Activated CD4-positive, alpha-beta T cell treated with anti-CD3 and anti-CD28 coated beads, Interleukin-2, amount 50 U/mL, for 1 hour (primary cell): ENCODE results near the gene METTL25B.

ENCODE experiments used
- DNase-seq: peaks from one replicate; pipeline ENCODE4 v3.0.0-alpha.2; 2020

The METTL25B gene

DNA sequence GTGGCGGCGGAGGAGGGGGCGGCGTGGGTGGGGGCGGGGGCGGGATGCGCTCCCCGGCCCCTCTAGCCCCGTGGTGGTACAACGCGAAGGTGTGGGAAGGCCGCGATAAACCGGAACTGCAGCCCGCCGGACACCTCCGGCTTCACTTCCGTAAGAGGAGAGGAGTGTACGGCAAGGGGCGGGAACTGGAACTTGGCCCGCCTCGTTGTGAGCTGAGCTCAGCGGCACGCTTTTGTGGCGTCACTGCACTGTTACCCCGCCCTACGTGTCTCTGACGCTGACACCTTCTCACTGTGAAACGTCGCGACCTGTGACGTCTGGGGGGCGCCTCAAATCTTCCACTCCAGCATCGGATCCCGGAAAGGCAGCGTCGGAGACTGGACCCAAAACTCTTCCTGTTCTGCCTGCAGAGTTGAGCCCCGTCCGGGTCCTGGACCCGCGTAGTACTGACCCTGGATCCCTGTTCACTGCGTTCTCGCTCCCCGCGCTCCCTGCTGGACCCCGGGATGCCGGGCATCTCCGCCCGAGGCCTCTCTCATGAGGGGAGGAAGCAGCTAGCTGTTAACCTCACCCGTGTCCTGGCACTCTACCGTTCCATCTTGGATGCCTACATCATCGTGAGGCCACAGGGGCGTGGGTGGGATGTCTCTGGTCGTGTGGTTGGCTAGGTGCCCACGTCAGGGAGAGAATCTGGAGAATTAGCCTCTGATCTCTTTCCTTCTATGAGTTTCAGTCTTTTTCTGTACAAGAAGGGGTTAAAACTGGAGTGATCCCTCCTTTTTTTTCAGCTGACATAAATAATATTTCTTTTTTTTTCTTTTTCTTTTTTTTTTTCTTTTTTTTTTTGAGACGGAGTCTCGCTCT lies 562 bp downstream of the METTL25B start, which contains the start of gene ISG20L2:
ISG20L2 (minus strand) TSS at position 168 of the 864 bp plus-strand sequence. CDS start 1,114 bp downstream, outside the sequence.
- peak; percentile 95 for DNase-seq

DNA sequence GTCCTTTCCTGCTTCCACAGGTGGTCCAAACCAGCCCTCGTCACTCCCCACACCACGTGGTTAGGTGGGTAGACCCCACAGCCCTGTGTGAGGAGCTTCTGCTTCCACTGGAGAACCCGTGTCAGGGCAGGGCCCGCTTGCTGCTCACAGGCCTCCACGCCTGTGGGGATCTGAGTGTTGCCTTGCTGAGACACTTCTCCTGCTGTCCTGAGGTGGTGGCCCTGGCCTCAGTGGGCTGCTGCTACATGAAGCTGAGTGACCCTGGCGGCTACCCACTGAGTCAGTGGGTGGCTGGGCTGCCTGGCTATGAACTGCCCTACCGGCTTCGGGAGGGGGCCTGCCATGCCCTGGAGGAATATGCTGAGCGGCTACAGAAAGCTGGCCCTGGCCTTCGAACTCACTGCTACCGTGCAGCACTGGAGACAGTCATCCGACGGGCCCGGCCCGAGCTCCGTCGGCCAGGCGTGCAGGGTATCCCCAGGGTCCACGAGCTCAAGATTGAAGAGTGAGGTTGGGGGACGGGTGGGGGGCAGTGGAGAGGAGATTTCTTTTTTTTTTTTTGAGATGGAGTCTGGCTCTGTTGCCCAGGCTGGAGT lies 5.8 kb downstream of the METTL25B start:
- no peak for DNase-seq

DNA sequence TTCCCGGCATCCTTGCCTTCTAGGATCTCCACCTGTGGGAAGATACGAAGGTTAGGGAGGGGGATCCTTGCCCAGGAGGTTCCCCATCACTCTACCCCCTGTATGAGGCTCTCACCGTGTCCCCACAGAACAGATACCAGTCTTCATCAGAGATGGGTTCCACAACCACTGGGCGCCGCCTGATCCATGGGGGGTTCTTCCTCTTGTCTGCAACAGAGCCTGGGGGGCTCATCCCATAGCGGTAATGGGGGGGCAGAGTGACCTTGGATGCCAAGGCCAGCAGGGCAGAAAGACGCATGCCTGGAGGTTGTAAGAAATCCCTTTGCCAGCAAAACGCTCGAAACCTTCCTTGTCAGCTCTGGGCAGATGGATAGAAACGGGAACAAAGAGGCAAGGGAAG lies 10.1 kb downstream of the METTL25B start:
- no peak for DNase-seq

DNA sequence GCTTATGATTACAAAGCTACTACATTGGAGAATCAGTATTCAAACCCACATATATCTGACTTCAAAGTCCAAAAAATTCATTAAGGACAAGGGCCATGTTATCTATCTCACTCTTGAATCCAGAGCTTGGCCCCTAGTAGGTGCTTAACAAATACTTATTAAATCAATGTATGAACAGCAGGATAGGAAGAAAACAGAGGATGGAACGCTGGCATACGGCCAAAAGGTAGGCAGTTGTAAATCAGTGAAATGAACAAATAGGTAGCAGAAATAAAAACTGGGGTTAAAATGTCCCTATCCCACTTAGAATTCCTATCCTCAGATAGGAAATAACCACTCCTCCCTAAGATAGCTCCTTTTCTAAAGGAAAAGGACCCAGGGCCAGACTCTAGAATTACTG lies 10.6 kb downstream of the METTL25B start:
- DNase-seq = no peak

DNA sequence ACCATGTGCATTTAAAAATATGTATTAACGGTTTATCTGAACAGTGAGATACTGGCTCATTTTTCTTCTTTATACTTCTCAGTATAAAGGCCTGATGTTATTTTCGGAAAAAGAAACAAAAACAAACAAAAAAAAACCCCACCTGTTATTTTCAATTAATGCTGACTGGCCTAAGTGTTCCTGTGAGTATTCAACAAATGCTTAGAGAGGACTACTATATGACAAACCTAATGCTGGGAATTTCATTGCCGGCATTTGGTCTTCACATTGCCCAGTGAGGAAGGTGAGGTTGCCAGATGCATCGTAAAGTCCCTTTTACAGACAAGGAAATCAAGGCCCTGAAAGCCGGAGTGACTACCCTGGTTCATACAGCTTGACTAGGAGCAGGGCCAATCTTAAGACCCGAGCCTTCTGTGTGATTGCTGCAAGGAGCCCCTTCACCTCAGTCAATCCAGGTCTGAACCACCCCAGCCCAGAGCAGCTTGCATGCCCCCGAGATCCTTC lies 12.0 kb downstream of the METTL25B start:
- DNase-seq = no peak

DNA sequence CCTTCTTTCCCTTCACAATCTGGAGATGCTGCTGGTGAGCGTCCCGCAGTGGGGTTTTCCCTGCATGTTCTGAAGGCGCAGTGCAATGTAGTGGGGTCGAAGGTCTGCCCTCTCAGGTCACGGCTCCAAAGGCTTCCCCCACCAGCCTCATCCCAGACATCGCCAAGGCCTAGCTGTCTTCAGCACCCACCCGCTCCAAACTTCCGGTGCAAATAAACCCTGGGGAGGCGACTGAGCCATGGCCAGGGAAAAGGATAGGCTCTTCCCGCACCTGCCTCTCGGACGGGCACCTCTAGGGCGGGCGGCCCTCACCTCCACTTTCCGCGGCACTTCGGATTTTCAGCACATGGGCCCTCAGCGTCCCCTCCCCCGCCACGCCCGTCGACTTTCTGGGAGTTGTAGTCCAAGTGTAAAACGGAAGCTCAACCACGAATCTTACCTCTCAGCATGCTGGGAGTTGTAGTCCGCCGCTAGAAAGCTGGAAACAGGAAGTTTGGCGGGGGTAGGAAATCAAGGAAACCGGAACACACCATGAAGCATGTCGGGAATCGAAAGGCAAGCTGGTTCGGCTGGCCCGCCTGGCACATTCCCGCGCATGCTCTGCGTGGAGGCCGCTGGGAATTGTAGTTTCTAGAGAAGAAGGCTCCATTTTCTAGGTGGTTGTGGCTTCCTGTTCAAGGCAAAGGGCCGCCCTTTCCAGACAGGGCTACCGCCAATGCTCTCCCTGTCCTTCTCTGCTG lies 12.6 kb downstream of the METTL25B start, which contains the start of gene MRPL24:
MRPL24 (minus strand) TSS at position 348 of the 740 bp plus-strand sequence. CDS start 2,384 bp downstream, outside the sequence.
- peak; percentile 93 for DNase-seq

DNA sequence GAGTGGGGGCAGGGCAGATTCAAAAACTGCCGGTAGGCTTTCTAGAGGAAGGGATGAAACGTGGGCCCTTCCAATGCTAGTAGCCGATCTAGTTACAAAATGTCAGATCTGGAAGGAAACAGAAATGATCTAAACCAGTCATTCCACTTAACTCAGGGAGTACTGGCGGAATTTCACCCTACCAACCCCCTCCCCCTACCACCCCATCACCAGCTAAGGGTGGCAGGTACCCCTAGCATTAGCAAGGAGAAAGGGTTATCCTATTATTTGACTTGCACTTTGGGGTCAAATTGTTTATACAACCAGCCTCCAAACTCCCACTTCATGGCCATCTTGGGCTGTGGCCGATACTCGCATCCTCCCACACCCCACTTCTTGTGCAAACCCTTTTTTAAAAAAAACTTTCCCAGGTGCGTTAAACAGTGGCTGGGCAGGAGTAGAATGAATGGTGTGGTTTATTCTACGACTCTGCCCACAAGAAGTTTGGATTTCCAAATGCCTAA lies 13.3 kb downstream of the METTL25B start:
- DNase-seq = no peak

DNA sequence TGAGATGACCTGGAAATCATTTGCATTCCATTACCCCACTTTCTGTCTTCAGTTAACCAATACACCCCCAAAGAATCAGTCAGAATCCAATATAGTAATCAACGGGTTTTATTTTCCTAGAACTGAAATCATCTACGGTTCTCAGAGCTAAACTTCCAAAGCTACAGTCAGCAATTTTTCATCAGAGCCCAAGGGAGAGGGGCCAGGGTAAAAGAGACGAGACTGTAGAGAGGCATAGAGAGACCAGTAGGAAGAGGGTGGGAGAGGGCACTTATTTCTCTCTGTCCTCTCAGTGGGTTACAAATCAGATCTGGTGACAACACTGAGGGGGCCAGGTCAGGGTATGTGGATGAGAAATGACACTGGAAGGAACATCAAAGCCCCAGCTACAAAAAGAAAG lies 13.7 kb downstream of the METTL25B start:
- DNase-seq = no peak

DNA sequence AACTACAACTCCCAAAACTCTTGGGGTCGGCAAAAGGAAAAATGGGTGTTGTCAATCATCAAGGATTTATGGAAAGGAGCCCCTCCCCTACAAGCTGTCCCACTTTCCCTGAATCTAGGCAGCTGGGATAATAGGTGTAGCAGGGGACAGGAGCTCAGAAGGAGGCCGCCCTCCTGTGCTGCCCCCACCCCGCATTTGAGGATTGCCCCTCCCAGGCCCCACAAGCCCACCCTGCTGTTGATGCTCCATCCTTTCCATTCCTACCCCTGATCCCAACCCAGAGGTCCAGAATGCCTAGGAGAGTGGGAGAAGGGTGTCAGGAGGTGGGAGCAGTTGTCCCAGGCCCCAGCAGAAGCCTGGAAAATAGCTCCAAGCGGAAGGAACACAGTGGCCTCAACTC lies 14.5 kb downstream of the METTL25B start:
- DNase-seq = no peak

DNA sequence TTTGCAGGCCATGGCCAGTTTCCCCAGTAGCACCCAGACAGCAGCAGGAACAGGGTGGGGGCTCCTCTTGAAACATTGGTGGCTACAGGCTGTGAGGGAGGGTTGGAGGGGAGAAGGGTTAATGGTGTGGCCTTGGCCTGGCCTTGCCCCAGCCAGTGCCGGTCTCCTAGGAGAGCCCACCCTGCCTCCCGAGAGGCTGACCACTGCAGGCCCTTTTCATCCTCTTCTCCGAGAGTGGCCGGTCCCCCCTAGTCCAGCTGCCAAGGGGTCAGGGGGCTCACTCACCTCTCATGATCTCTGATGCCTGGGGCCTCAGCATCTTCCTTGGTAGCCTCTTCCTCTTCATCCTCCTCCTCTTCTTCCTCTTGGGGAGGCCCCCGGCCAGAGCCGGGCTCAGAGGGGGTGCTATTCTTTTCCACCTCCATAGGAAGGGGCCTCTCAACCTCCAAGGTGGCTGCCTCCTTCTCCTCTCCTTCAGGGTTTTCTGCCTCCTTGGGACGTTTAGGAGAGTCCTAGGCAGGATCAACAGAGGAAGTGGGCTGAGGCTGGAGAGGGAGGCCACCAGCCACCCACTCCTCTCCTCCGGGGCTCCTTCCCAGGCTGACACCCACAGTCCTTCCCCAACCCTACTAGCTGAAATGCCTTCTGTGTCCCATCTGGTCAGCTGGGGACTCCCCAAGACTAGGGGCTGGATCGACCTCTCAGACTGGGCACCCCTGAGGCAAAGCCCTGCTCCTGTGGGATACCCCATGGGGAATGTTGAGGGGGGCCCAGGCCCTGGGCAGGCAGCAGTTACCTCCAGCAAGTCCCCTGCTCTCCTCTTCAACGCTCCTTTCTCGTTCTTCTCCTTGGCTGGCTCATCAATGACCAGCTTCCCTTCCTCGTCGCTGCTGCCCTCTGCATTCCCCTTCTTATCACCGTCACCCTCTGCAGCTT lies 15.4 kb downstream of the METTL25B start:
- no peak for DNase-seq

DNA sequence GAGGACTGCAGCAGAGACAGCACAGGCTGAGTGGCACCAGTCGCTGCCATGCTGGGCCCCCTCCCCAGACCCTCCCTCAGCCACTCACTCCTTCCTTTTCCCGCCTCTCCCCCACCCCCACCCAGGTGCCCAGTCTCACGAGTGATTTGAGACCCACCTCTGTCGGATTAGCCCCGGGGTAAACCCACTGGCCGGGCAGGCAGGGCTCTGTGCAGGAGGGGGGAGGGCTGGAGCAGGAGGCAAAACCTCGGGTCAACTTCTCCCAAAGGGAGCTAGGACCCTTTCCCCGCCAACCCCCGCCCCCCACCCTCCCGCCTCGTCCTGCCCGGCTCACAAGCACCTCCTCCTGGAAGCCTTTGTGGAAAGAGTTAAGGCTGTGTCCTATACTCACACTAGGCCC lies 16.1 kb downstream of the METTL25B start:
- DNase-seq = no peak

DNA sequence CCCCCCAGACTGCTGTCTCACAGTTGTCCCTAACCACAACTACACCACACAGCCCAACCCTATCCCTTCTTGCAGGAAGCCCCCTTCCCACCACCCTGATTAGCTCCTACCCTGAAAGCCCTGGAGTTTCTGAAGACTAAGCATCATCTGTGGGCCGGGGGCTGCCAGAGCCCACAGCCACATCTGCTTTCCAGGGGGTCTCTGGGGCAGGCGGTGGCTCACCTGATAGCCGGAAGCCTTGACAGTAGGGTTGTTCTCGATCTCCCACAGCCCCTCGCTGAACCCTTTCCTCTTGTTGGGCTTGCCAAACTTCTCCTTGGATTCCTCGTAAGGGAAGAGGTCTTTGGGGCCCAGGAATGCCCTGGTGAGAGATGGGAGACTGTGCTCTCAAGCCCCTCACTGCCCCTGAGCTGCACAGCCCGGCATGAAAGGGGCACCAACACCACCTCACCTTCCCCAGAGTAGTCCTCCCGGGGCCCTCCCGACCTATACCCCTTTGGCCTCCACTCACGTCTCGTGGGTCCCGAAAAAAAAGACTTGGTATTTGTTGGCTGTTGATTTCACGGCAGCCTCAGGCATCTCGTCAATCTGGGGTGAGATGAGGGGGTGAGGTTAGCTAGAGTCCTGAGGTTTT lies 16.6 kb downstream of the METTL25B start:
- no peak for DNase-seq

DNA sequence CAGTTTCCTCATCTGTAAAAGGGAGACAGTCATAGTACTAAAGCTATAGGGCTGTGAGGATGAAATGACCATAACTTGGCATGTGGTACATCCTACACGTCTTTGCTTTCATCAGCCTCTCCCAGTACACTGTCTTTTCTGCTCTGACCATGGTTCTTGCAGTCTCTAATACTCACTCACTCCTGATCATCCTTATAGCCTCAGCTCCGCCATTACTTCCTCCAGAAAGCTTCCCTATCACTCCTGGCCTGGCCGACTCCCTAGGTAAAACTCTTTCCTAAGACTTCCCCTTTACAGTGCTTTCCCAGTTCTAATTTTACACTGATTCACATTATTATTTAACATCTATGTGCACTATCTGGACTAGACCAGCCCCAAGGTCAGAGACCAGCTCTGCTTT lies 17.6 kb downstream of the METTL25B start:
- DNase-seq = no peak

DNA sequence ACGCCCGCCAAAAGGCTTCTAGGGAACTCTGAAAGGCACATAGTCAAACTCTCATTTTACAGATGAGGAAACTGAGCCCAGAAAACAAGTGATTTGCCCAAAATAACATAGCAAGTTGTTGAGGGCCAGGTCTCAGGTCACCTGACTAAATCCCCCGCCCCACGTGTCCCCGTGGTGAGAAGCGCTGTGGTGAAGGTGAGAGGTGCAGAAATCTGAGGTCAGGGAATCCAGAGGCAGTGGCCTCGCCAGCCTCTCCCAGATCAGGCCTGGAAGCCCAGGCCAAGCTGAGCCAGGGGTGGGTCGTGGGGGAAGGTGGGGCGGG lies 18.1 kb downstream of the METTL25B start:
- no peak for DNase-seq

DNA sequence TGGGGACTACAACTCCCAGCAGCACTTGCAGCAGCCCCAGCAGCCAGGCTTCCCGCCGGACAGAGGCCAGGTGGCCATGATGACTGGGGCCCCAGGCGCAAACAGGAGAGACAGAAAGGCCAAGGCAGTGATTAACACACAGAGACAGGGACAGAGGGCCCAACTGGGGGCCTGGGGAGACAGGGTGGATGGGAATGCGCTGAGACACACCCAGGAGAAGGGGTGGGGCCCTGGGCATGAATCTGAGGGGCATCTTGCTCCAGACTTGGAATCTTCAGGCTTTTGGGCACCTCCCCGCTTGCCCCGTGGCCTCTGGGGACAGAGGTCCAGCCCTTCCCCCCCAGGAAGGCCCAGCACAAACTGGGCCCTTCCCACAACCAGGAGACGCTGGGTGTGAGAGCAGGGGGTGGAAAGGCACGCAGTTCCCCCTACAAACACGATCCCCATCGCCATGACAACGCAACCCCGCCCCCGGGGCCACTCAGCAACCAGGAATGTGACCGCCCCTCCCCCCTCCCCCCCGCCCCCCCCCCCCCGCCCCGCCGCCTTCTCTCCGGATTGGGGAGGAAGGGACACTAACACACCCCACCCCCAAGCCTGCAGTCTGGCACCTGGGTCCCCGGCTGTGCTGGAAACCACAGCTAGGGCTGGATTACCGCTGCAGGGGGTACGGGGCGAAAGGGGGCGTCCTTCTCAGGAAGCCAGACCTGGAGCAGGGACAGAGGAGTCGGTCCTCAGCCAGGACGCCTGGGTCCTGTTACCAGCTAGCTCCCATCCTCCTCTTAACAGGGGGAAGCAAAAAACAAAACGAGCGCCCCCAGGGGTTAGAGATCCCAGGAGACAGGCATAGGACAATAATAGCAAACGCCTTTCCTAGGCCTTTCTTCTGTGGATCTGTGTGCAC lies 18.7 kb downstream of the METTL25B start:
- peak; percentile 68 for DNase-seq

DNA sequence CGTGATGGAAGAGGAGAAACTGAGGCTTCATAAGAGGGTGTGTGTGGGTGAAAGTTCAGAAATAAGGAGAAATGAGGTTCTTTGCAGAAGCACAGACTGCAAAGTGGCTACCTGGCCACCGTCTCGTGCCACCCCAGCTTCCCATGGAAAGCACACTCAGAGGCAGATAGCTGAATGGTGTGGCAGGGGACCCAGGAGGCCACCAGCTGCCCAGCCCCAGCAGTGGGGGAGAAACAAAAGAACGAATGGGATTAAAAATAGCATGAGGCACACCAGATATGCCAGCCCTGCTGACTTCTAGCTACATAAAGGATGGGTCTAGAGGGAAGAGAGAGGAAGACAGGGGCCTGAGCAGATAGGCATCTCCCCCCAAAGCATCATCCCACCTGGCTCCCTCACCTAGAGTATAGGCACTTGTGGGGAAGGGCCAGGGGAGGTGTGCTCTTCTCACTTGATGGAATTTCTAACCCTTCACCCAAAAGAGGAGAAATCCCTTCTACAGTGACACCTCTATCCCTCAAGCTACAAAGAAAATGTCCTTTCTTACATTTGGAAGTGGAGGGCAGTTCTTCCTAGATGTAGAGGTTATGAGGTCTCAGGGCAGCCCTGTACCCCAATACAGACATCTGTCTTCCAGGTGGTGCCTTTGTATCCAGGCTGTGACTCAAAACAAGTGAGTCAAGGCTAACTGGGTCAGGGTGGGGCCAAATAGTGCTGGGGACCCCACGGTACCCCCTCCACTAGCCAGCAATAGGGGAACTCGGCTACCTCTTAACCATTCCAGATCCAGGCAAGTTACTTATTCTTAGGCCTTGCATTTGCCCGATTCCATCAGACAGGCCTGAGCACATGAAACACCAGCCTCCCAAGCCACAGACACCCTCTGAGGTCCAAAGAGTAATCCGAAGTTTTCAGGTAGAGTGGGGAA lies 19.7 kb downstream of the METTL25B start:
- DNase-seq = no peak

DNA sequence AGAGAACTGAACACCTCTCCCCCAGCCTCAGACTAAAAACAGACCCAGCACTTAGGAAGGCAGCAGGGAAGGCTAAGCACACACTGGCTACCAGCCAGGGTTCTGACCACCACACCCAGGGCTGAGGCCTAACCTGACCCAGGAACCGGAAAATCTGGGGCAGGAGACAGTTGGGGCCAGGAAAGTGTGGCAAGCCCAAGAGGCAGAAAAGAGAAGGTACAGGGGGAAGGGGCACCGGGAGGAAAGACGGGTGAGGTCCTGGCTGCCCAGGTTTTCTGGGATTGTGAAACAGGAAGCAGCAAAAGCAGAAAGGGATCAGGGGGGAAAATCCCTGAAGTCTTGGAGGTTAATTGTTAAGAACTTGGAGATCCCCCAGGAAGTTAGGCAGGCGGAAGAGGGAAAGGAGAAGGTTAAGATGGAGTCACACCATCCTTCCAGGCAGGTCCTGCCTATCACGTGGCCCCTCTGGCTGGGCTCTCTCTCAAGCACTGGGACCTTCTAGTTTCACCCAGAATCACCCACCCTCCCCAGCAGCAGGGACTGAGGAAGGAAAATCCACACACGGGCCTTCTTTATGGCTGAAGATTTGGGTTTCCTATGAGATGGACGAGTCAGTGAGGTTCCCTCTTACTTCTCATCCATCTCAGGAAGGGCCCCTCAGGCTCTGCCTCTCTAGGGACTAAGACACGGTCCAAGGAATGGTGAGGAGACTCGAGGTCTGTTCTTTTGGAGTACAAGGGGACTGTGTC lies 20.6 kb downstream of the METTL25B start:
- DNase-seq = no peak

DNA sequence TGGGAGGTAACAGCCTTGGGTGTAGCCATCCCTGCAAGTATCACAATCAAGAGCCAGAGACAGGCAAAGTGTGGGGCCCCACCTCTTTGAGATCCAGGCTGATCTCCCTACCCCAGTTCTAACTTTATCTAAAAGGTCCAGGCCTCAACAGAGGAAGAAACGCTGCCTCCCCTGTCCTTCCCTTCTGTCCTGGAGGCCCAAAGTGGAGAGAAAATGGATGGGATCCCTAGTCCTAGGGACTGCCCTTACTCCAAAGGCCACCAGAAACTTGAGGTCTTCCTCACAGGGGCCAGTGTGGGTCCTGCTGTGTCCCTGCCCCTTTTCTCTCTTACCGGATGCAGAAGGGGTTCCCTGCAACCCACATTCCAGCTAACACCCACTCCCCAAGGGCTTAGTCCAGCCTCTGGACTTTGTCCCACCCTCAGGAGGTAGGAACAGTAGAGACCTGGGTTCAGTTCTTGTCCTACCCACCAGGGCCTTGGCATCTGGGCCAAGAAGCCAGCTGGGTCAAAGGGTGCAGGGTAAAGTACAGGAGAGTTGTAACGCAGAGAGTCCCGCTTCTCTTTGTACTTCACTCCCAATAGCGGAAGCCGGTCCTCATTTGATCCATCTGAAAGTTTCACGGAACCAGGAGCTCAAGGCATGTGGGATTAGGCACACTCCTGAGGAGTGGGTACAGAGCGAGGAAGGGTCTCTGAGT lies 21.3 kb downstream of the METTL25B start:
- DNase-seq = no peak
